Astrocyte (in vitro differentiated cells and primary cell): Measurements from ENCODE around the gene HEXB. TPM values are rescaled to one million over a fixed set of nuclear protein-coding genes. Genes with fewer than 3 reads are reported as not detected.

Source experiments
- DNase-seq: peaks from one replicate; pipeline ENCODE4 v3.0.0-alpha.2; 2010; ENCODE audit warnings: low read depth
- FAIRE-seq: peaks from 2 replicates; lab custom pipeline; 2011; peaks lifted over from hg19 to GRCh38; lab: Jason Lieb, UNC
- H2AFZ ChIP-seq: 2 replicates; pipeline ENCODE4 v1.6.0; 2012; ENCODE audit warnings: low read depth, low read length, inconsistent platforms
- H3K27ac ChIP-seq: 2 replicates; pipeline ENCODE4 v1.5.1; 2011; ENCODE audit warnings: low read depth, low read length, inconsistent platforms
- H3K27me3 ChIP-seq: 2 replicates; pipeline ENCODE4 v1.6.0; 2011; ENCODE audit warnings: low read length, inconsistent platforms; ENCODE audit not compliant: insufficient read depth
- H3K36me3 ChIP-seq: 2 replicates; pipeline ENCODE4 v1.5.1; 2011; ENCODE audit warnings: low read length, inconsistent platforms; ENCODE audit not compliant: insufficient read depth
- H3K4me1 ChIP-seq: 2 replicates; pipeline ENCODE4 v1.5.1; 2011; ENCODE audit warnings: low read length, inconsistent platforms; ENCODE audit not compliant: insufficient read depth
- H3K4me2 ChIP-seq: 2 replicates; pipeline ENCODE4 v1.6.0; 2012; ENCODE audit warnings: low read length, inconsistent platforms
- H3K4me3 ChIP-seq: 2 replicates; pipeline ENCODE4 v1.5.1; 2011; ENCODE audit warnings: low read depth, mild to moderate bottlenecking, low read length, inconsistent platforms; ENCODE audit not compliant: insufficient read depth
- H3K79me2 ChIP-seq: 2 replicates; pipeline ENCODE4 v1.6.0; 2012; ENCODE audit warnings: mild to moderate bottlenecking, low read length, inconsistent platforms; ENCODE audit not compliant: insufficient read depth
- H3K9ac ChIP-seq: 2 replicates; pipeline ENCODE4 v1.6.0; 2012; ENCODE audit warnings: mild to moderate bottlenecking, low read length, inconsistent platforms
- H3K9me3 ChIP-seq: 2 replicates; pipeline ENCODE4 v1.5.1; 2012; ENCODE audit warnings: low read depth, mild to moderate bottlenecking, low read length, inconsistent platforms; ENCODE audit not compliant: insufficient read depth
- H4K20me1 ChIP-seq: 2 replicates; pipeline ENCODE4 v1.6.0; 2012; ENCODE audit warnings: low read length, inconsistent platforms; ENCODE audit not compliant: insufficient read depth
- H3K27ac Mint-ChIP-seq: one replicate; pipeline ENCODE4 v1.8.0; 2021; ENCODE audit warnings: mild to moderate bottlenecking, mixed read lengths; ENCODE audit not compliant: unreplicated experiment
- H3K27me3 Mint-ChIP-seq: one replicate; pipeline ENCODE4 v1.8.0; 2021; ENCODE audit warnings: low read depth, mixed read lengths; ENCODE audit not compliant: unreplicated experiment
- H3K36me3 Mint-ChIP-seq: one replicate; pipeline ENCODE4 v1.8.0; 2021; ENCODE audit warnings: low read depth, mixed read lengths; ENCODE audit not compliant: unreplicated experiment
- H3K4me1 Mint-ChIP-seq: one replicate; pipeline ENCODE4 v1.8.0; 2021; ENCODE audit warnings: low read depth, mixed read lengths; ENCODE audit not compliant: unreplicated experiment
- H3K4me3 Mint-ChIP-seq: one replicate; pipeline ENCODE4 v1.8.0; 2021; ENCODE audit warnings: mild to moderate bottlenecking, moderate library complexity, mixed read lengths; ENCODE audit not compliant: unreplicated experiment
- H3K9me3 Mint-ChIP-seq: one replicate; pipeline ENCODE4 v1.8.0; 2021; ENCODE audit warnings: mild to moderate bottlenecking, mixed read lengths; ENCODE audit not compliant: unreplicated experiment
- CTCF ChIP-seq: IDR thresholded peaks from 2 replicates; pipeline ENCODE4 v1.5.1; 2011; ENCODE audit warnings: low read depth, mild to moderate bottlenecking, inconsistent platforms, low read length, moderate library complexity; ENCODE audit not compliant: insufficient read depth
- EZH2 ChIP-seq: IDR thresholded peaks from 2 replicates; pipeline ENCODE4 v1.6.1; 2012; ENCODE audit warnings: mild to moderate bottlenecking, low read length, inconsistent platforms; ENCODE audit not compliant: insufficient read depth
- total RNA-seq: library from RNA; stranded (reverse); gene quantifications from 2 replicates; pipeline ENCODE4 v1.2.1, GENCODE V29; 2021

The HEXB gene
- total RNA-seq, 1 donor from 2014 or later = 96.3 TPM

- no peak overlapping the region for H3K27ac ChIP-seq
- no peaks in the 10 kb centered on the region for H3K4me1 ChIP-seq
- FAIRE-seq (no peak), DNase-seq (no peak)
- H3K36me3 Mint-ChIP-seq = no peaks in the 10 kb centered on the region
- H3K9me3 ChIP-seq = no peaks in the 10 kb centered on the region
- H3K4me2 ChIP-seq = no peak overlapping the region
- no peak overlapping the region for H3K4me3 ChIP-seq
- H3K4me1 Mint-ChIP-seq = peaks cover 10% of the 10 kb centered on the region
- H3K9ac ChIP-seq = no peak overlapping the region
- H4K20me1 ChIP-seq = no peaks in the 10 kb centered on the region
- H3K9me3 Mint-ChIP-seq = peaks cover 2% of the 10 kb centered on the region
- H3K27me3 ChIP-seq = no peaks in the 10 kb centered on the region
- TF ChIP-seq EZH2 = no peak
- no peak for TF ChIP-seq CTCF
- H3K79me2 ChIP-seq = no peaks in the 10 kb centered on the region
- H3K27me3 Mint-ChIP-seq = no peaks in the 10 kb centered on the region
- H2AFZ ChIP-seq = no peak overlapping the region
- H3K36me3 ChIP-seq = no peaks in the 10 kb centered on the region
- no peak overlapping the region for H3K4me3 Mint-ChIP-seq
- H3K27ac Mint-ChIP-seq = no peak overlapping the region
Observed at GRCh38 chr5:74655206-74655605, 29.8 kb upstream of the HEXB start.

GRCh38 chr5:74655716-74656115 lies 29.3 kb upstream of the HEXB start:
- Histone ChIP-seq H3K27ac (no peak overlapping the region), H4K20me1 (no peaks in the 10 kb centered on the region), H3K4me1 (no peaks in the 10 kb centered on the region), H3K36me3 (no peaks in the 10 kb centered on the region), H3K9ac (no peak overlapping the region), H3K4me2 (no peak overlapping the region), H3K4me3 (no peak overlapping the region), H3K79me2 (no peaks in the 10 kb centered on the region), H3K27me3 (no peaks in the 10 kb centered on the region), H3K9me3 (no peaks in the 10 kb centered on the region), H2AFZ (no peak overlapping the region)
- no peak overlapping the region for H3K27ac Mint-ChIP-seq
- TF ChIP-seq EZH2 (no peak), CTCF (no peak)
- H3K9me3 Mint-ChIP-seq = peaks cover 2% of the 10 kb centered on the region
- DNase-seq = no peak
- no peak for FAIRE-seq
- peaks cover 15% of the 10 kb centered on the region for H3K4me1 Mint-ChIP-seq
- no peaks in the 10 kb centered on the region for H3K36me3 Mint-ChIP-seq
- H3K27me3 Mint-ChIP-seq = no peaks in the 10 kb centered on the region
- H3K4me3 Mint-ChIP-seq = no peak overlapping the region

GRCh38 chr5:74657165-74657564 lies 27.9 kb upstream of the HEXB start:
- no peak overlapping the region for H3K27ac Mint-ChIP-seq
- Histone ChIP-seq H3K79me2 (no peaks in the 10 kb centered on the region), H3K9me3 (no peaks in the 10 kb centered on the region), H3K27ac (no peak overlapping the region), H4K20me1 (no peaks in the 10 kb centered on the region), H3K4me3 (no peak overlapping the region), H3K4me1 (no peaks in the 10 kb centered on the region), H3K36me3 (no peaks in the 10 kb centered on the region), H3K9ac (no peak overlapping the region), H3K4me2 (no peak overlapping the region), H2AFZ (no peak overlapping the region), H3K27me3 (no peaks in the 10 kb centered on the region)
- H3K4me3 Mint-ChIP-seq = peak overlapping the region; percentile 28
- H3K9me3 Mint-ChIP-seq = peaks cover 2% of the 10 kb centered on the region
- DNase-seq = no peak
- H3K27me3 Mint-ChIP-seq = no peaks in the 10 kb centered on the region
- H3K36me3 Mint-ChIP-seq = no peaks in the 10 kb centered on the region
- H3K4me1 Mint-ChIP-seq = peaks cover 22% of the 10 kb centered on the region
- TF ChIP-seq CTCF = no peak
- FAIRE-seq = no peak
